ENCODE measurements around the gene CBX4. TPM values are rescaled to one million over a fixed set of nuclear protein-coding genes. Genes with fewer than 3 reads are reported as not detected.
A peak's percentile ranks its signal among the peaks of the same experiment; 100 is the strongest.

CBX4 gene
- total and polyA plus RNA-seq, 2 of the 13 experiments (the other 11 are each of a cell fraction or from before 2014, with no cell fraction given), result 25.8 to 50.8 TPM

GRCh38 chr17:79818026-79818758 lies 21.0 kb downstream of the CBX4 start (continued):
- TF ChIP-seq, protein P1, sequence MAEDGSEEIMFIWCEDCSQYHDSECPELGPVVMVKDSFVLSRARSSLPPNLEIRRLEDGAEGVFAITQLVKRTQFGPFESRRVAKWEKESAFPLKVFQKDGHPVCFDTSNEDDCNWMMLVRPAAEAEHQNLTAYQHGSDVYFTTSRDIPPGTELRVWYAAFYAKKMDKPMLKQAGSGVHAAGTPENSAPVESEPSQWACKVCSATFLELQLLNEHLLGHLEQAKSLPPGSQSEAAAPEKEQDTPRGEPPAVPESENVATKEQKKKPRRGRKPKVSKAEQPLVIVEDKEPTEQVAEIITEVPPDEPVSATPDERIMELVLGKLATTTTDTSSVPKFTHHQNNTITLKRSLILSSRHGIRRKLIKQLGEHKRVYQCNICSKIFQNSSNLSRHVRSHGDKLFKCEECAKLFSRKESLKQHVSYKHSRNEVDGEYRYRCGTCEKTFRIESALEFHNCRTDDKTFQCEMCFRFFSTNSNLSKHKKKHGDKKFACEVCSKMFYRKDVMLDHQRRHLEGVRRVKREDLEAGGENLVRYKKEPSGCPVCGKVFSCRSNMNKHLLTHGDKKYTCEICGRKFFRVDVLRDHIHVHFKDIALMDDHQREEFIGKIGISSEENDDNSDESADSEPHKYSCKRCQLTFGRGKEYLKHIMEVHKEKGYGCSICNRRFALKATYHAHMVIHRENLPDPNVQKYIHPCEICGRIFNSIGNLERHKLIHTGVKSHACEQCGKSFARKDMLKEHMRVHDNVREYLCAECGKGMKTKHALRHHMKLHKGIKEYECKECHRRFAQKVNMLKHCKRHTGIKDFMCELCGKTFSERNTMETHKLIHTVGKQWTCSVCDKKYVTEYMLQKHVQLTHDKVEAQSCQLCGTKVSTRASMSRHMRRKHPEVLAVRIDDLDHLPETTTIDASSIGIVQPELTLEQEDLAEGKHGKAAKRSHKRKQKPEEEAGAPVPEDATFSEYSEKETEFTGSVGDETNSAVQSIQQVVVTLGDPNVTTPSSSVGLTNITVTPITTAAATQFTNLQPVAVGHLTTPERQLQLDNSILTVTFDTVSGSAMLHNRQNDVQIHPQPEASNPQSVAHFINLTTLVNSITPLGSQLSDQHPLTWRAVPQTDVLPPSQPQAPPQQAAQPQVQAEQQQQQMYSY (CRISPR knock-in tag; IDR thresholded peaks at IDR 0.05), result no peak
- no peak for TF ChIP-seq ZBTB25 (CRISPR knock-in tag; IDR thresholded peaks at IDR 0.05)
- no peak for TF ChIP-seq POLR2G (IDR thresholded peaks at IDR 0.05; ENCODE audit: low read depth, low read length)
- no peak for TF ChIP-seq PAF1 (CRISPR knock-in tag; IDR thresholded peaks at IDR 0.05)
- TF ChIP-seq ZNF615 (CRISPR knock-in tag; IDR thresholded peaks at IDR 0.05; ENCODE audit: borderline replicate concordance), result no peak
- TF ChIP-seq ZNF205 (CRISPR knock-in tag; IDR thresholded peaks at IDR 0.05), result peak; percentile 60; the same call in 1 of the 2 replicates
- TF ChIP-seq, protein P2, sequence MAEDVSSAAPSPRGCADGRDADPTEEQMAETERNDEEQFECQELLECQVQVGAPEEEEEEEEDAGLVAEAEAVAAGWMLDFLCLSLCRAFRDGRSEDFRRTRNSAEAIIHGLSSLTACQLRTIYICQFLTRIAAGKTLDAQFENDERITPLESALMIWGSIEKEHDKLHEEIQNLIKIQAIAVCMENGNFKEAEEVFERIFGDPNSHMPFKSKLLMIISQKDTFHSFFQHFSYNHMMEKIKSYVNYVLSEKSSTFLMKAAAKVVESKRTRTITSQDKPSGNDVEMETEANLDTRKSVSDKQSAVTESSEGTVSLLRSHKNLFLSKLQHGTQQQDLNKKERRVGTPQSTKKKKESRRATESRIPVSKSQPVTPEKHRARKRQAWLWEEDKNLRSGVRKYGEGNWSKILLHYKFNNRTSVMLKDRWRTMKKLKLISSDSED (CRISPR knock-in tag; IDR thresholded peaks at IDR 0.05), result no peak
- TF ChIP-seq SNAI1 (CRISPR knock-in tag; IDR thresholded peaks at IDR 0.05; ENCODE audit: borderline replicate concordance), result no peak
- no peak for TF ChIP-seq POLR2AphosphoS2 (IDR thresholded peaks at IDR 0.05; ENCODE audit: low read depth, low read length)
- no peak for TF ChIP-seq TRAFD1 (CRISPR knock-in tag; IDR thresholded peaks at IDR 0.05; ENCODE audit: borderline replicate concordance)
- TF ChIP-seq, protein P3, sequence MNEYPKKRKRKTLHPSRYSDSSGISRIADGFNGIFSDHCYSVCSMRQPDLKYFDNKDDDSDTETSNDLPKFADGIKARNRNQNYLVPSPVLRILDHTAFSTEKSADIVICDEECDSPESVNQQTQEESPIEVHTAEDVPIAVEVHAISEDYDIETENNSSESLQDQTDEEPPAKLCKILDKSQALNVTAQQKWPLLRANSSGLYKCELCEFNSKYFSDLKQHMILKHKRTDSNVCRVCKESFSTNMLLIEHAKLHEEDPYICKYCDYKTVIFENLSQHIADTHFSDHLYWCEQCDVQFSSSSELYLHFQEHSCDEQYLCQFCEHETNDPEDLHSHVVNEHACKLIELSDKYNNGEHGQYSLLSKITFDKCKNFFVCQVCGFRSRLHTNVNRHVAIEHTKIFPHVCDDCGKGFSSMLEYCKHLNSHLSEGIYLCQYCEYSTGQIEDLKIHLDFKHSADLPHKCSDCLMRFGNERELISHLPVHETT (CRISPR knock-in tag; conservative IDR thresholded peaks at IDR 0.05), result no peak
- no peak for TF ChIP-seq ZNF652 (CRISPR knock-in tag; IDR thresholded peaks at IDR 0.05; ENCODE audit: borderline replicate concordance, low read depth)
- TF ChIP-seq ISX (CRISPR knock-in tag; conservative IDR thresholded peaks at IDR 0.05), result no peak
- TF ChIP-seq ZNF232 (CRISPR knock-in tag; IDR thresholded peaks at IDR 0.05; ENCODE audit: borderline replicate concordance), result peak; percentile 30; the same call in 1 of the 2 replicates
- no peak for TF ChIP-seq ZNF616 (CRISPR knock-in tag; IDR thresholded peaks at IDR 0.05; ENCODE audit: low read depth)
- TF ChIP-seq SIX1 (CRISPR knock-in tag; IDR thresholded peaks at IDR 0.05; ENCODE audit: borderline replicate concordance), result no peak
- TF ChIP-seq ZUFSP (CRISPR knock-in tag; IDR thresholded peaks at IDR 0.05; ENCODE audit: borderline replicate concordance), result no peak
- no peak for TF ChIP-seq AKAP8 (CRISPR knock-in tag; IDR thresholded peaks at IDR 0.05)
